HEK293 (cell line): ENCODE data around the gene CACNB3.

Experiments used
- AEBP2 ChIP-seq: fragments of 450-650 bp; formaldehyde crosslinking; IDR thresholded peaks from 2 replicates; pipeline ENCODE4 v1.5.1; 2016; ENCODE audit warnings: missing biosample characterization, missing genetic modification characterization, borderline replicate concordance
- MYNN ChIP-seq: fragments of 450-650 bp; formaldehyde crosslinking; IDR thresholded peaks from 2 replicates; pipeline ENCODE4 v1.5.1; 2016; ENCODE audit warnings: missing biosample characterization, missing genetic modification characterization, borderline replicate concordance
- SCRT1 ChIP-seq: fragments of 450-650 bp; formaldehyde crosslinking; IDR thresholded peaks from 2 replicates; pipeline ENCODE4 v1.5.1; 2016; ENCODE audit warnings: missing biosample characterization, missing genetic modification characterization, borderline replicate concordance
- SETDB1 ChIP-seq: IDR thresholded peaks from one replicate; pipeline ENCODE4 v1.6.1; 2017; ENCODE audit warnings: mild to moderate bottlenecking, low read length, moderate library complexity, mixed read lengths; ENCODE audit not compliant: insufficient read length
- TRIM28 ChIP-seq: IDR thresholded peaks from 2 replicates; pipeline ENCODE4 v1.6.1; 2011; ENCODE audit warnings: low read length, control low read depth, borderline replicate concordance
- YY2 ChIP-seq: fragments of 450-650 bp; formaldehyde crosslinking; IDR thresholded peaks from 2 replicates; pipeline ENCODE4 v1.5.1; 2016; ENCODE audit warnings: missing biosample characterization, missing genetic modification characterization
- ZBTB48 ChIP-seq: fragments of 450-650 bp; formaldehyde crosslinking; IDR thresholded peaks from 2 replicates; pipeline ENCODE4 v1.5.1; 2016; ENCODE audit warnings: missing biosample characterization, missing genetic modification characterization
- ZNF132 ChIP-seq: fragments of 450-650 bp; formaldehyde crosslinking; IDR thresholded peaks from 2 replicates; pipeline ENCODE4 v1.5.1; 2017; ENCODE audit warnings: missing biosample characterization, missing genetic modification characterization, borderline replicate concordance
- ZNF175 ChIP-seq: fragments of 450-650 bp; formaldehyde crosslinking; IDR thresholded peaks from 2 replicates; pipeline ENCODE4 v1.5.1; 2016; ENCODE audit warnings: missing biosample characterization, missing genetic modification characterization
- ZNF2 ChIP-seq: fragments of 450-650 bp; formaldehyde crosslinking; IDR thresholded peaks from 2 replicates; pipeline ENCODE4 v1.5.1; 2016; ENCODE audit warnings: missing biosample characterization, missing genetic modification characterization
- ZNF23 ChIP-seq: fragments of 450-650 bp; formaldehyde crosslinking; IDR thresholded peaks from 2 replicates; pipeline ENCODE4 v1.5.1; 2016; ENCODE audit warnings: missing biosample characterization, missing genetic modification characterization, borderline replicate concordance
- ZNF324 ChIP-seq: fragments of 450-650 bp; formaldehyde crosslinking; IDR thresholded peaks from 2 replicates; pipeline ENCODE4 v1.5.1; 2016; ENCODE audit warnings: missing biosample characterization, missing genetic modification characterization
- ZNF335 ChIP-seq: fragments of 450-650 bp; formaldehyde crosslinking; conservative IDR thresholded peaks from 2 replicates; pipeline ENCODE4 v1.5.1; 2016; ENCODE audit warnings: missing biosample characterization, missing genetic modification characterization
- ZNF362 ChIP-seq: fragments of 450-650 bp; formaldehyde crosslinking; IDR thresholded peaks from 2 replicates; pipeline ENCODE4 v1.5.1; 2016; ENCODE audit warnings: missing biosample characterization, missing genetic modification characterization
- ZNF37A ChIP-seq: fragments of 450-650 bp; IDR thresholded peaks from 2 replicates; pipeline ENCODE4 v1.5.1; 2018; ENCODE audit warnings: missing biosample characterization, missing genetic modification characterization
- ZNF701 ChIP-seq: fragments of 450-650 bp; formaldehyde crosslinking; IDR thresholded peaks from 2 replicates; pipeline ENCODE4 v1.5.1; 2016; ENCODE audit warnings: missing biosample characterization, missing genetic modification characterization
- ZNF777 ChIP-seq: fragments of 450-650 bp; formaldehyde crosslinking; IDR thresholded peaks from 2 replicates; pipeline ENCODE4 v1.5.1; 2017; ENCODE audit warnings: missing biosample characterization, missing genetic modification characterization, borderline replicate concordance
- ZNF792 ChIP-seq: fragments of 450-650 bp; formaldehyde crosslinking; IDR thresholded peaks from 2 replicates; pipeline ENCODE4 v1.5.1; 2016; ENCODE audit warnings: missing biosample characterization, missing genetic modification characterization
- ZNF837 ChIP-seq: fragments of 450-650 bp; formaldehyde crosslinking; IDR thresholded peaks from 2 replicates; pipeline ENCODE4 v1.5.1; 2016; ENCODE audit warnings: missing biosample characterization, missing genetic modification characterization
- ZSCAN16 ChIP-seq: fragments of 450-650 bp; formaldehyde crosslinking; IDR thresholded peaks from 2 replicates; pipeline ENCODE4 v1.5.1; 2016; ENCODE audit warnings: missing biosample characterization, missing genetic modification characterization
- ZSCAN23 ChIP-seq: fragments of 450-650 bp; formaldehyde crosslinking; IDR thresholded peaks from 2 replicates; pipeline ENCODE4 v1.5.1; 2016; ENCODE audit warnings: missing biosample characterization, missing genetic modification characterization
- ZSCAN5A ChIP-seq: fragments of 450-650 bp; formaldehyde crosslinking; IDR thresholded peaks from 2 replicates; pipeline ENCODE4 v1.5.1; 2016; ENCODE audit warnings: missing biosample characterization, missing genetic modification characterization
- TF ChIP-seq, protein P1 (sequence below): fragments of 450-650 bp; formaldehyde crosslinking; IDR thresholded peaks from 2 replicates; pipeline ENCODE4 v1.5.1; 2016; ENCODE audit warnings: missing biosample characterization, missing genetic modification characterization
- TF ChIP-seq, protein P2 (sequence below): fragments of 450-650 bp; IDR thresholded peaks from 2 replicates; pipeline ENCODE4 v1.5.1; 2018; ENCODE audit warnings: missing biosample characterization, mild to moderate bottlenecking, missing genetic modification characterization
- TF ChIP-seq, protein P3 (sequence below): fragments of 450-650 bp; formaldehyde crosslinking; IDR thresholded peaks from 2 replicates; pipeline ENCODE4 v1.5.1; 2016; ENCODE audit warnings: missing biosample characterization, missing genetic modification characterization

The CACNB3 gene

GRCh38 chr12:48817873-48818830 lies at the start of gene CACNB3 (continued):
- TF ChIP-seq ZBTB48 (tag by site-specific recombination) (0 out of 2 replicates have a peak, but pooled peaks have one; percentile 30), ZSCAN23 (tag by site-specific recombination) (peak; percentile 35; the same call in 1 of the 2 replicates), ZNF23 (no peak), ZNF335 (tag by site-specific recombination) (peak; percentile 59), AEBP2 (tag by site-specific recombination) (no peak), ZNF701 (peak; percentile 92), ZNF362 (no peak), ZSCAN16 (tag by site-specific recombination) (0 out of 2 replicates have a peak, but pooled peaks have one; percentile 24), ZNF777 (tag by site-specific recombination) (0 out of 2 replicates have a peak, but pooled peaks have one; percentile 66), MYNN (tag by site-specific recombination) (no peak; the same call in 1 of the 2 replicates), ZNF132 (tag by site-specific recombination) (no peak), ZNF37A (tag by site-specific recombination) (no peak), ZSCAN5A (no peak), SETDB1 (no peak), TRIM28 (no peak), ZNF175 (tag by site-specific recombination) (no peak), SCRT1 (peak; percentile 98), YY2 (no peak), ZNF837 (tag by site-specific recombination) (no peak), ZNF792 (no peak), ZNF2 (peak; percentile 78), ZNF324 (no peak)
- TF ChIP-seq, protein P1, sequence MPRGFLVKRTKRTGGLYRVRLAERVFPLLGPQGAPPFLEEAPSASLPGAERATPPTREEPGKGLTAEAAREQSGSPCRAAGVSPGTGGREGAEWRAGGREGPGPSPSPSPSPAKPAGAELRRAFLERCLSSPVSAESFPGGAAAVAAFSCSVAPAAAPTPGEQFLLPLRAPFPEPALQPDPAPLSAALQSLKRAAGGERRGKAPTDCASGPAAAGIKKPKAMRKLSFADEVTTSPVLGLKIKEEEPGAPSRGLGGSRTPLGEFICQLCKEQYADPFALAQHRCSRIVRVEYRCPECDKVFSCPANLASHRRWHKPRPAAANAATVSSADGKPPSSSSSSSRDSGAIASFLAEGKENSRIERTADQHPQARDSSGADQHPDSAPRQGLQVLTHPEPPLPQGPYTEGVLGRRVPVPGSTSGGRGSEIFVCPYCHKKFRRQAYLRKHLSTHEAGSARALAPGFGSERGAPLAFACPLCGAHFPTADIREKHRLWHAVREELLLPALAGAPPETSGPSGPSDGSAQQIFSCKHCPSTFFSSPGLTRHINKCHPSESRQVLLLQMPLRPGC (tag by site-specific recombination), result 0 out of 2 replicates have a peak, but pooled peaks have one; percentile 29
- TF ChIP-seq, protein P2, sequence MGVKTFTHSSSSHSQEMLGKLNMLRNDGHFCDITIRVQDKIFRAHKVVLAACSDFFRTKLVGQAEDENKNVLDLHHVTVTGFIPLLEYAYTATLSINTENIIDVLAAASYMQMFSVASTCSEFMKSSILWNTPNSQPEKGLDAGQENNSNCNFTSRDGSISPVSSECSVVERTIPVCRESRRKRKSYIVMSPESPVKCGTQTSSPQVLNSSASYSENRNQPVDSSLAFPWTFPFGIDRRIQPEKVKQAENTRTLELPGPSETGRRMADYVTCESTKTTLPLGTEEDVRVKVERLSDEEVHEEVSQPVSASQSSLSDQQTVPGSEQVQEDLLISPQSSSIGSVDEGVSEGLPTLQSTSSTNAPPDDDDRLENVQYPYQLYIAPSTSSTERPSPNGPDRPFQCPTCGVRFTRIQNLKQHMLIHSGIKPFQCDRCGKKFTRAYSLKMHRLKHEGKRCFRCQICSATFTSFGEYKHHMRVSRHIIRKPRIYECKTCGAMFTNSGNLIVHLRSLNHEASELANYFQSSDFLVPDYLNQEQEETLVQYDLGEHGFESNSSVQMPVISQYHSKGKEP, result no peak
- TF ChIP-seq, protein P3, sequence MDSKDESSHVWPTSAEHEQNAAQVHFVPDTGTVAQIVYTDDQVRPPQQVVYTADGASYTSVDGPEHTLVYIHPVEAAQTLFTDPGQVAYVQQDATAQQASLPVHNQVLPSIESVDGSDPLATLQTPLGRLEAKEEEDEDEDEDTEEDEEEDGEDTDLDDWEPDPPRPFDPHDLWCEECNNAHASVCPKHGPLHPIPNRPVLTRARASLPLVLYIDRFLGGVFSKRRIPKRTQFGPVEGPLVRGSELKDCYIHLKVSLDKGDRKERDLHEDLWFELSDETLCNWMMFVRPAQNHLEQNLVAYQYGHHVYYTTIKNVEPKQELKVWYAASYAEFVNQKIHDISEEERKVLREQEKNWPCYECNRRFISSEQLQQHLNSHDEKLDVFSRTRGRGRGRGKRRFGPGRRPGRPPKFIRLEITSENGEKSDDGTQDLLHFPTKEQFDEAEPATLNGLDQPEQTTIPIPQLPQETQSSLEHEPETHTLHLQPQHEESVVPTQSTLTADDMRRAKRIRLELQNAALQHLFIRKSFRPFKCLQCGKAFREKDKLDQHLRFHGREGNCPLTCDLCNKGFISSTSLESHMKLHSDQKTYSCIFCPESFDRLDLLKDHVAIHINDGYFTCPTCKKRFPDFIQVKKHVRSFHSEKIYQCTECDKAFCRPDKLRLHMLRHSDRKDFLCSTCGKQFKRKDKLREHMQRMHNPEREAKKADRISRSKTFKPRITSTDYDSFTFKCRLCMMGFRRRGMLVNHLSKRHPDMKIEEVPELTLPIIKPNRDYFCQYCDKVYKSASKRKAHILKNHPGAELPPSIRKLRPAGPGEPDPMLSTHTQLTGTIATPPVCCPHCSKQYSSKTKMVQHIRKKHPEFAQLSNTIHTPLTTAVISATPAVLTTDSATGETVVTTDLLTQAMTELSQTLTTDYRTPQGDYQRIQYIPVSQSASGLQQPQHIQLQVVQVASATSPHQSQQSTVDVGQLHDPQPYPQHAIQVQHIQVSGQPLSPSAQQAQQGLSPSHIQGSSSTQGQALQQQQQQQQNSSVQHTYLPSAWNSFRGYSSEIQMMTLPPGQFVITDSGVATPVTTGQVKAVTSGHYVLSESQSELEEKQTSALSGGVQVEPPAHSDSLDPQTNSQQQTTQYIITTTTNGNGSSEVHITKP (tag by site-specific recombination), result peak; percentile 17; the same call in 1 of the 2 replicates
